ENCODE measurements around the gene FOXA3.

FOXA3 gene

GRCh38 chr19:45905011-45905410, 40.9 kb downstream of the FOXA3 start:
- no peak for TF ChIP-seq CTCF (IDR thresholded peaks at IDR 0.05; ENCODE audit: low read depth, low read length)
- DNase-seq (ENCODE audit: extremely low read depth, low read depth): no peak

GRCh38 chr19:45906221-45906620, 42.1 kb downstream of the FOXA3 start:
- no peak for DNase-seq (ENCODE audit: extremely low read depth, low read depth)
- TF ChIP-seq CTCF (IDR thresholded peaks at IDR 0.05; ENCODE audit: low read depth, low read length): no peak

- DNase-seq (ENCODE audit: extremely low read depth, low read depth): no peak
- TF ChIP-seq CTCF (IDR thresholded peaks at IDR 0.05; ENCODE audit: low read depth, low read length): no peak
Measured at GRCh38 chr19:45908956-45909355, 44.8 kb downstream of the FOXA3 start.

GRCh38 chr19:45911291-45911690, 47.2 kb downstream of the FOXA3 start:
- no peak for DNase-seq (ENCODE audit: extremely low read depth, low read depth)
- no peak for TF ChIP-seq CTCF (IDR thresholded peaks at IDR 0.05; ENCODE audit: low read depth, low read length)

GRCh38 chr19:45913874-45914830, 50.0 kb downstream of the FOXA3 start, which contains the start of gene NANOS2:
Gene NANOS2, minus strand, starts transcription at chr19:45914778. Its CDS starts 85 bp downstream, at chr19:45914693.
- no peak for DNase-seq (ENCODE audit: extremely low read depth, low read depth)
- no peak; the same call in 1 of the 2 replicates for TF ChIP-seq CTCF (IDR thresholded peaks at IDR 0.05; ENCODE audit: low read depth, low read length)

GRCh38 chr19:45917421-45918091, 53.4 kb downstream of the FOXA3 start:
- DNase-seq (ENCODE audit: extremely low read depth, low read depth): no peak
- no peak for TF ChIP-seq CTCF (IDR thresholded peaks at IDR 0.05; ENCODE audit: low read depth, low read length)

GRCh38 chr19:45918721-45919120, 54.6 kb downstream of the FOXA3 start:
- no peak for TF ChIP-seq CTCF (IDR thresholded peaks at IDR 0.05; ENCODE audit: low read depth, low read length)

More at GRCh38 chr19:45918721-45919120, 54.6 kb downstream of the FOXA3 start:
- no peak for DNase-seq (ENCODE audit: extremely low read depth, low read depth)

Measured in AG09319 (cell line).